MCF 10A (cell line): Measurements from ENCODE around the gene NECAB3. TPM values are rescaled to one million over a fixed set of nuclear protein-coding genes. Genes with fewer than 3 reads are reported as not detected.

Experiments
- BruUV-seq: library from RNA; stranded (reverse); fragments of 400-500 nt; replicated peaks from 2 replicates; lab custom pipeline; 2021; lab: Mats Ljungman, UMichigan
- CTCF ChIA-PET: fragments of 300-600 bp; sonication (Branson Sonifier 250); formaldehyde crosslinking; extraction: SDS; loops from one replicate; lab custom pipeline; 2021; ENCODE audit warnings: antibody characterized with exemption, inconsistent platforms; lab: Yijun Ruan, JAX
- POLR2A ChIA-PET: fragments of 300-600, 350-650 bp; sonication (Branson Sonifier 250); formaldehyde crosslinking; extraction: SDS; loops from one replicate; lab custom pipeline; 2020; ENCODE audit warnings: antibody characterized with exemption, inconsistent platforms; lab: Yijun Ruan, JAX
- DNase-seq: peaks from one replicate; pipeline ENCODE4 v3.0.0-alpha.2; 2018; ENCODE audit not compliant: unreplicated experiment
- H3K27ac Mint-ChIP-seq: one replicate; pipeline ENCODE4 v1.8.0; 2022; ENCODE audit warnings: mild to moderate bottlenecking, low read depth, mixed read lengths; ENCODE audit not compliant: unreplicated experiment
- H3K27me3 Mint-ChIP-seq: one replicate; pipeline ENCODE4 v1.8.0; 2022; ENCODE audit warnings: mixed read lengths; ENCODE audit not compliant: insufficient read depth, unreplicated experiment
- H3K36me3 Mint-ChIP-seq: one replicate; pipeline ENCODE4 v1.8.0; 2022; ENCODE audit warnings: mild to moderate bottlenecking, moderate library complexity, mixed read lengths; ENCODE audit not compliant: insufficient read depth, unreplicated experiment
- H3K4me1 Mint-ChIP-seq: one replicate; pipeline ENCODE4 v1.8.0; 2022; ENCODE audit warnings: mixed read lengths; ENCODE audit not compliant: insufficient read depth, unreplicated experiment
- H3K4me3 Mint-ChIP-seq: one replicate; pipeline ENCODE4 v1.8.0; 2022; ENCODE audit warnings: mild to moderate bottlenecking, moderate library complexity, mixed read lengths; ENCODE audit not compliant: unreplicated experiment
- H3K9me3 Mint-ChIP-seq: one replicate; pipeline ENCODE4 v1.8.0; 2022; ENCODE audit warnings: mixed read lengths; ENCODE audit not compliant: unreplicated experiment
- CTCF ChIP-seq: fragments of 200-600 bp; IDR thresholded peaks from one replicate; pipeline ENCODE4 v1.8.0; 2022; ENCODE audit warnings: antibody characterized with exemption, mild to moderate bottlenecking; ENCODE audit not compliant: unreplicated experiment
- intact Hi-C: fragments of 100-400 bp; cut with micrococcal nuclease; formaldehyde crosslinking; loops from 2 replicates; pipeline ENCODE4 v1.14.1; 2022
- total RNA-seq: library from RNA; stranded (reverse); gene quantifications from 2 replicates; pipeline ENCODE4 v1.2.3, GENCODE V29; 2022

NECAB3 gene
- total RNA-seq, 1 experiment from 2014 or later: 15.1 TPM

GRCh38 chr20:33611106-33611505, 63.1 kb downstream of the NECAB3 start:
- CTCF ChIA-PET: no interaction called here
- intact Hi-C loops: no loop called here
- no TSS peak for BruUV-seq

GRCh38 chr20:33609504-33609903, 64.7 kb downstream of the NECAB3 start:
- BruUV-seq: no TSS peak
- Mint-ChIP-seq H3K9me3 (no peaks in the 10 kb centered on the region), H3K27me3 (no peaks in the 10 kb centered on the region), H3K36me3 (peaks cover 44% of the 10 kb centered on the region), H3K4me1 (no peaks in the 10 kb centered on the region), H3K27ac (no peak overlapping the region), H3K4me3 (no peak overlapping the region)
- ChIA-PET POLR2A (interaction anchor here (0.7 kb wide), 1 partner anchor 36 kb away, joined by 3 read pairs; no protein-coding TSS in a partner anchor), CTCF (interaction anchor here (0.5 to 0.7 kb wide), 4 partner anchors 37 to 63 kb away, joined by 3 to 4 read pairs (median 3); partner anchors contain the start of gene ACTL10)
- intact Hi-C loops: no loop called here
- DNase-seq: no peak
- TF ChIP-seq CTCF: no peak

More at GRCh38 chr20:33611106-33611505, 63.1 kb downstream of the NECAB3 start:
- Mint-ChIP-seq H3K4me3 (no peak overlapping the region), H3K9me3 (no peaks in the 10 kb centered on the region), H3K27me3 (no peaks in the 10 kb centered on the region), H3K27ac (no peak overlapping the region), H3K4me1 (no peaks in the 10 kb centered on the region), H3K36me3 (peaks cover 53% of the 10 kb centered on the region)
- TF ChIP-seq CTCF: no peak
- POLR2A ChIA-PET: interaction anchor here (1.3 kb wide), 1 partner anchor 104 kb away, joined by 4 read pairs; no protein-coding TSS in a partner anchor
- no peak for DNase-seq

Other genes with a start within 250 kb of the NECAB3 start
- gene SNTA1, start 230.7 kb downstream of the NECAB3 start, total RNA-seq: 1.4 and 2.0 TPM in 2 replicates
- gene CBFA2T2, start 184.3 kb downstream of the NECAB3 start, total RNA-seq: 15.4 and 17.3 TPM in 2 replicates
- 0.12 and 0.21 TPM in 2 replicates for gene C20orf144, start 12.1 kb downstream of the NECAB3 start, total RNA-seq
- 1.7 and 3.2 TPM in 2 replicates for gene ACTL10, start 7.5 kb downstream of the NECAB3 start, total RNA-seq
- 1.4 and 3.7 TPM in 2 replicates for gene E2F1, start 12.0 kb upstream of the NECAB3 start, total RNA-seq
- 3.9 and 5.2 TPM in 2 replicates for gene PXMP4, start 45.9 kb upstream of the NECAB3 start, total RNA-seq
- gene ZNF341, start 57.6 kb upstream of the NECAB3 start, total RNA-seq: 2.0 and 2.5 TPM in 2 replicates
- gene CHMP4B, start 136.9 kb upstream of the NECAB3 start, total RNA-seq: 77.6 and 95.2 TPM in 2 replicates